ENCODE data around the gene SPATA2L.

DNA sequence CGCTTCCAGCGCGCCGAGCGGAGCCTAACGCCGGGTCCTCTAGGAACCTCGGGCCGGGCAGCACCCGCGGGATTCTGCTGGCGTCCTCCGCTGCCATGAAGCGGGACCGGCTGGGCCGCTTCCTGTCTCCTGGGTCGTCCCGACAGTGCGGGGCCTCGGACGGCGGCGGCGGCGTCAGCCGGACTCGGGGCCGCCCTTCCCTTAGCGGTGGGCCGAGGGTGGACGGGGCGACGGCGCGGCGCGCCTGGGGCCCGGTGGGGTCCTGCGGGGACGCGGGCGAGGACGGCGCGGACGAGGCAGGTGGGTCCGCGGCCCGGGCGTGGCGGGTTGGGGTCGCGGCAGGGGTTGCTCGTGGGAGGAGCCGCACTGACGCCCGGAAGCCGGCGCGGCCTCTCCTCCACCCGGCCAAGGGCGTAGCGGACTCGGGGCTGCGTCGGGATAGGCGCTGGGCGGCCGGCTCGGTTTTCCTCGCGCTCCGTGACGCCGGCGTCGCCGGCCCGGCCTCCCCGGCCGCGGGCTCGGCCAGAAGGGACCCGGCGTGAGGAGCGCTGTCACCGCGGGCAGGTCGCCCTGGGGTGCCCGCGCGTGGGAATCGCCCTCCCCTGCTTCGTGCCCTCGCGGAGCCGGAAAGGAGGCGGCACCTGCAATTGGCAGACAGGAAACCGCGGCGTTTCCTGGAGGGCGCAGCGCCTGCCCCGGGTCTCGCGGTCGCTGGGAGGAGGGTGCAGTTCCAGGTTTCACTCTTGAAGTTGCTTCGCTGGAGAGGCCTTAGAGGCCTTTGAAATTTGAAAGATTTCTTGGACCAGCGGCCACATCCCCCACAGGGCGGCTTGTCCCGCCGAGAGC lies 20.3 kb upstream of the SPATA2L start:
- TF ChIP-seq, protein P1, sequence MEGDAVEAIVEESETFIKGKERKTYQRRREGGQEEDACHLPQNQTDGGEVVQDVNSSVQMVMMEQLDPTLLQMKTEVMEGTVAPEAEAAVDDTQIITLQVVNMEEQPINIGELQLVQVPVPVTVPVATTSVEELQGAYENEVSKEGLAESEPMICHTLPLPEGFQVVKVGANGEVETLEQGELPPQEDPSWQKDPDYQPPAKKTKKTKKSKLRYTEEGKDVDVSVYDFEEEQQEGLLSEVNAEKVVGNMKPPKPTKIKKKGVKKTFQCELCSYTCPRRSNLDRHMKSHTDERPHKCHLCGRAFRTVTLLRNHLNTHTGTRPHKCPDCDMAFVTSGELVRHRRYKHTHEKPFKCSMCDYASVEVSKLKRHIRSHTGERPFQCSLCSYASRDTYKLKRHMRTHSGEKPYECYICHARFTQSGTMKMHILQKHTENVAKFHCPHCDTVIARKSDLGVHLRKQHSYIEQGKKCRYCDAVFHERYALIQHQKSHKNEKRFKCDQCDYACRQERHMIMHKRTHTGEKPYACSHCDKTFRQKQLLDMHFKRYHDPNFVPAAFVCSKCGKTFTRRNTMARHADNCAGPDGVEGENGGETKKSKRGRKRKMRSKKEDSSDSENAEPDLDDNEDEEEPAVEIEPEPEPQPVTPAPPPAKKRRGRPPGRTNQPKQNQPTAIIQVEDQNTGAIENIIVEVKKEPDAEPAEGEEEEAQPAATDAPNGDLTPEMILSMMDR (conservative IDR thresholded peaks at IDR 0.05), result no peak
- TF ChIP-seq ZFX (IDR thresholded peaks at IDR 0.05), result 0 out of 2 replicates have a peak, but pooled peaks have one; percentile 42

Measured in C4-2B (cell line).